ENCODE measurements around the gene CLIC4. TPM values are rescaled to one million over a fixed set of nuclear protein-coding genes. Genes with fewer than 3 reads are reported as not detected.

CLIC4 gene
- total RNA-seq, 4 donors from 2014 or later, result 17.3 to 63.5 (median 32.6) TPM

DNA sequence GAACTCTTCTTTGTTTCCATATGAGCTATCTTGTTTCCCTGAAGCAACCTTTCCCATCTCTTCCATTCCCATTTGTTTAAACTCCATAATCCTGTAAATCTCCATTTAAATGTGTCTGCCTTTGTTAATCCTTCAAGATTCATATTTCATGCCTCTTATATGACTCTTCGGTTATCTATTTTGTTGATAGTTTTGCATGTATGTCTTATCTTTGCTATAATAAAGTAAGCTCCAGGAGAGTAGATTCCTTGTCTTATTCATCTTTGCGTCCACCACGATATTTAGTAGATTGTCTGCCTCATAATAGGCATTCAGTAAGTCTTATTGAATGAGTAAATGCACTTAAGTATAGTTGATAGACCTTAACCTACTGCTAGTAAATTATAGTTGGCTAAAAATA lies 18.4 kb downstream of the CLIC4 start:
- no peaks in the 10 kb centered on the region for H3K36me3 ChIP-seq
- no peak for DNase-seq
- no peak overlapping the region for H3K4me3 ChIP-seq
- H3K27me3 ChIP-seq, result no peaks in the 10 kb centered on the region
- TF ChIP-seq, protein P1, sequence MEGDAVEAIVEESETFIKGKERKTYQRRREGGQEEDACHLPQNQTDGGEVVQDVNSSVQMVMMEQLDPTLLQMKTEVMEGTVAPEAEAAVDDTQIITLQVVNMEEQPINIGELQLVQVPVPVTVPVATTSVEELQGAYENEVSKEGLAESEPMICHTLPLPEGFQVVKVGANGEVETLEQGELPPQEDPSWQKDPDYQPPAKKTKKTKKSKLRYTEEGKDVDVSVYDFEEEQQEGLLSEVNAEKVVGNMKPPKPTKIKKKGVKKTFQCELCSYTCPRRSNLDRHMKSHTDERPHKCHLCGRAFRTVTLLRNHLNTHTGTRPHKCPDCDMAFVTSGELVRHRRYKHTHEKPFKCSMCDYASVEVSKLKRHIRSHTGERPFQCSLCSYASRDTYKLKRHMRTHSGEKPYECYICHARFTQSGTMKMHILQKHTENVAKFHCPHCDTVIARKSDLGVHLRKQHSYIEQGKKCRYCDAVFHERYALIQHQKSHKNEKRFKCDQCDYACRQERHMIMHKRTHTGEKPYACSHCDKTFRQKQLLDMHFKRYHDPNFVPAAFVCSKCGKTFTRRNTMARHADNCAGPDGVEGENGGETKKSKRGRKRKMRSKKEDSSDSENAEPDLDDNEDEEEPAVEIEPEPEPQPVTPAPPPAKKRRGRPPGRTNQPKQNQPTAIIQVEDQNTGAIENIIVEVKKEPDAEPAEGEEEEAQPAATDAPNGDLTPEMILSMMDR (IDR thresholded peaks at IDR 0.05), result no peak
- no peak for TF ChIP-seq POLR2A (IDR thresholded peaks at IDR 0.05)
- peaks cover 0 to 7% (median 0%) of the 10 kb centered on the region in 4 donors for H3K4me1 ChIP-seq
- no peak overlapping the region for H3K27ac ChIP-seq
- no peaks in the 10 kb centered on the region for H3K9me3 ChIP-seq

DNA sequence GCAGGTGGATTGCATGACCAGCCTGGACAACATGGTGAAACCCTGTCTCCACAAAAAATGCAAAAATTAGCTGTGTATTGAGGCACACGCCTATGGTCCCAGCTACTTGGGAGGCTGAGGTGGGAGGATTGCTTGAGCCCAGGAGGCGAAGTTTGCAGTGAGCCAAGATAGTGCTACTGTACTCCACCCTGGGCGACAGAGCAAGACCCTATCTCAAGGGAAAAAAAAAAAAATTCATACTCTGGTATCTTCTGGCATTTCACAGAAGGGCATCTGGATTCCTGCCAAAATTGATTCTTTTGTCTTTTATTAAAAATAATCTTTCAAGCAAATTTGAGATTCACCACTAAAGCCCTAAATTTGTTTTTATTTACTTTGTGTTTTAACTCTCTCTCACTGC lies 19.2 kb downstream of the CLIC4 start:
- Histone ChIP-seq H3K9me3 (no peaks in the 10 kb centered on the region), H3K36me3 (no peaks in the 10 kb centered on the region), H3K27ac (peak overlapping the region in 1 of 4 donors; percentile 8), H3K27me3 (no peaks in the 10 kb centered on the region), H3K4me1 (peaks cover 0 to 7% (median 0%) of the 10 kb centered on the region in 4 donors), H3K4me3 (no peak overlapping the region)
- DNase-seq, result no peak
- no peak for TF ChIP-seq POLR2A (IDR thresholded peaks at IDR 0.05)
- TF ChIP-seq, protein P1 (IDR thresholded peaks at IDR 0.05), result no peak

DNA sequence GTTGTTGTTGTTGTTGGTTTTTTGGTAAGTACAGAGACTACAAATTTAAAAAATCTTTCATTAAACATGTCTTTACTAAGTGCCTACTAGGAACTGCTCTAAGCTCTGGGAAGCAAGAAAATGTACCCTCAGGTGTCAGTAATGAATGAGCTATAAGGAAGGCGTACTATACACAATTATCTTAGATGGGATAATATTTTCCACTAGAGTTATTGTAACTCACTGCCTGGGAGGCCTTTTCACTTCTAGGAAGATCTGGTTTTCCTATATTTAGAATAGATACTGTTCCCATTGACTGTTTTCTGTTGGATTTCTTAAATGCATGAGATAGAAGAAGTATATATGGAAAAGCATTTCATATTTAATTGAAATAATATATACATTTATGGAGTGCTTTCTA lies 19.6 kb downstream of the CLIC4 start:
- Histone ChIP-seq H3K4me3 (no peak overlapping the region), H3K4me1 (peaks cover 0 to 7% (median 0%) of the 10 kb centered on the region in 4 donors), H3K27me3 (no peaks in the 10 kb centered on the region), H3K36me3 (no peaks in the 10 kb centered on the region), H3K27ac (peak overlapping the region in 1 of 4 donors; percentile 8), H3K9me3 (no peaks in the 10 kb centered on the region)
- DNase-seq, result no peak
- no peak for TF ChIP-seq POLR2A (IDR thresholded peaks at IDR 0.05)
- TF ChIP-seq, protein P1 (IDR thresholded peaks at IDR 0.05), result no peak

DNA sequence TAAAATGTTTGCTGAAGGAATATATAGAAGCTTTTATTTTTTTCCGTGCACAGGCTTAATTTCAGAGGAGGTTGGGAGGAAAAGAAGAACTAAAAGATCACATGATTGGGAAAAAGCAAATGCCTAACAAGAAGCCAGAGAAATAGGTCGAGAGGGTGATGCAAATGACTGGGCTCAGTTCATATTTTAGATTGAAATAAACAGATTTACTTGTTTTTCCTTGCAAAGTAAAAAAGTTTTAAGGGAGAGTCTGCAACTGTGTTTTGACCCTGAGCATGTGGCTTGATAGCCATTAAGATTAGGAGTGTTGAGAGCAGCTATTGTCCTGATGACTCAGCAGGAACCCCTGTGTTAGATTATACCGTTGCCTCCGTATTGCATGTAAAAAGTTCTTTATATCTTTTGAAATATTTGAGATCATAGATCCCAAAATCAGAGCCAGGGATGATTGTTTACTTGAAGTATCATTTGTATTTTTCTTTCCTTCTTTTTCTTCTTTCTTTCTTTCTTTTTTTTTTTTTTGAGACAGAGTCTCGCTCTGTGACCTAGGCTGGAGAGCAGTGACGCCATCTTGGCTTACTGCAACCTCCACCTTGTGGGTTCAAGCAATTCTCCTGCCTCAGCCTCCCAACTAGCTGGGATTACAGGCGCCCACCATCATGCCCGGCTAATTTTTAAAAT lies 20.2 kb downstream of the CLIC4 start:
- H3K36me3 ChIP-seq, result no peaks in the 10 kb centered on the region
- TF ChIP-seq, protein P1 (IDR thresholded peaks at IDR 0.05), result no peak
- no peak for TF ChIP-seq POLR2A (IDR thresholded peaks at IDR 0.05)
- peak overlapping the region in 1 of 4 donors; percentile 8 for H3K27ac ChIP-seq
- DNase-seq, result no peak
- no peaks in the 10 kb centered on the region for H3K27me3 ChIP-seq
- no peak overlapping the region for H3K4me3 ChIP-seq
- peaks cover 0 to 7% (median 0%) of the 10 kb centered on the region in 4 donors for H3K4me1 ChIP-seq
- no peaks in the 10 kb centered on the region for H3K9me3 ChIP-seq

DNA sequence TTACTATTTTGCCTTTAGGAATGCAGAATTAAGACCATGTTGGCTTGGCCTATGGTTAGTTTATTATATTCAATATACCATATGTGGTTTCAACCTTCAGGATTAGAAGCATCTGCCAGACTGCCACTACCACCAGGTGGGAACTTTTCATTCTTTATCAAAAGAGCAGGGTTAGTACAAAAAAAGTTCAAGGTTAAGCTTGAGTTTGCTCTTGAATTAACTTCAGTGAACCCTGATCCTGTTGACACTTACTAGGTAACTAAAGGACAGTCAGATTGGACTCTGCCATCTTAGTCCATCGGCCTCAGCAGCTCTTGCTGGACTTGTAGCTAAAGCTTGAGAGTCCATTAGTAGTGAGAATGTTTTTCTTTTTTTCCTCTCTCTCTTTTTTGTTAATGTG lies 22.1 kb downstream of the CLIC4 start:
- Histone ChIP-seq H3K9me3 (no peaks in the 10 kb centered on the region), H3K4me3 (no peak overlapping the region), H3K27me3 (no peaks in the 10 kb centered on the region), H3K27ac (no peak overlapping the region), H3K36me3 (no peaks in the 10 kb centered on the region), H3K4me1 (peaks cover 0 to 4% (median 0%) of the 10 kb centered on the region in 4 donors)
- no peak for DNase-seq
- TF ChIP-seq, protein P1 (IDR thresholded peaks at IDR 0.05), result no peak
- no peak for TF ChIP-seq POLR2A (IDR thresholded peaks at IDR 0.05)

All from Peyer's patch (tissue), 4 donors.